Thyroid gland (tissue), 4 donors: ENCODE data around the gene PKD1L1.

Source experiments
- POLR2A ChIP-seq, 2 donors: fragments of 450-650 bp; IDR thresholded peaks; one replicate each; pipeline ENCODE4 v1.6.1; 2017; ENCODE audit warnings: antibody characterized with exemption in 2 of 2, mild to moderate bottlenecking in 2 of 2, moderate library complexity in 1 of 2
- TF ChIP-seq, protein P1 (sequence below), 6 experiments: fragments of 200-600 bp in 3 of 6; fragments of 450-650 bp in 3 of 6; sonication (generic) in 3 of 6; IDR thresholded peaks; one replicate each; pipeline ENCODE4 v1.5.1; 2016 to 2019; ENCODE audit warnings: antibody characterized with exemption in 6 of 6, mild to moderate bottlenecking in 2 of 6, inconsistent platforms in 1 of 6, moderate library complexity in 1 of 6

DNA sequence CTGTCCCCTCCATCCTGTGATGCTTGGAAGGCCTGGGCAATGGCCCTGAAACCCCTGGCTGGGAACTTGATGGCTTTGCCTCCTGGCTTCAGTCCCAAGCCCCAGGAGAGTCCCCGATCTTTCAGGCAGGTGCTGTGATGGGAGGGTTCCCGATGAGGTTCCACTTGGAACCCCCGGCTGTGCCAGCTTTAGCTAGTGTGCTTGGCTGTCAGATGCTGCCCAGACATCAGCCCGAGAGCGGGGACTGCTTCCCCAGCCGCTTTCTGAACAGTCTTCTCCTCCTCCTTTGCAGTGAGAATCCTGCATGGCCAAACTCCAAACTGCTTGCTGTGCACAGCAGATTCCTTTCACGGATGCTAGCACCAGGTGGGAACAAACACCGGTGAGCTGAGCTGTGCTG is 58.1 kb downstream of the PKD1L1 start:
- TF ChIP-seq, protein P1, sequence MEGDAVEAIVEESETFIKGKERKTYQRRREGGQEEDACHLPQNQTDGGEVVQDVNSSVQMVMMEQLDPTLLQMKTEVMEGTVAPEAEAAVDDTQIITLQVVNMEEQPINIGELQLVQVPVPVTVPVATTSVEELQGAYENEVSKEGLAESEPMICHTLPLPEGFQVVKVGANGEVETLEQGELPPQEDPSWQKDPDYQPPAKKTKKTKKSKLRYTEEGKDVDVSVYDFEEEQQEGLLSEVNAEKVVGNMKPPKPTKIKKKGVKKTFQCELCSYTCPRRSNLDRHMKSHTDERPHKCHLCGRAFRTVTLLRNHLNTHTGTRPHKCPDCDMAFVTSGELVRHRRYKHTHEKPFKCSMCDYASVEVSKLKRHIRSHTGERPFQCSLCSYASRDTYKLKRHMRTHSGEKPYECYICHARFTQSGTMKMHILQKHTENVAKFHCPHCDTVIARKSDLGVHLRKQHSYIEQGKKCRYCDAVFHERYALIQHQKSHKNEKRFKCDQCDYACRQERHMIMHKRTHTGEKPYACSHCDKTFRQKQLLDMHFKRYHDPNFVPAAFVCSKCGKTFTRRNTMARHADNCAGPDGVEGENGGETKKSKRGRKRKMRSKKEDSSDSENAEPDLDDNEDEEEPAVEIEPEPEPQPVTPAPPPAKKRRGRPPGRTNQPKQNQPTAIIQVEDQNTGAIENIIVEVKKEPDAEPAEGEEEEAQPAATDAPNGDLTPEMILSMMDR (IDR thresholded peaks at IDR 0.05), result no peak
- TF ChIP-seq POLR2A (IDR thresholded peaks at IDR 0.05), result no peak
